BJ (cell line): ENCODE measurements around the gene HMCN2. TPM values are rescaled to one million over a fixed set of nuclear protein-coding genes. Genes with fewer than 3 reads are reported as not detected.

Experiments
- CTCF ChIA-PET: fragments of 350-600 bp; formaldehyde crosslinking; extraction: SDS; loops from one replicate; lab custom pipeline; 2021; ENCODE audit warnings: antibody characterized with exemption, inconsistent platforms; lab: Yijun Ruan, JAX
- POLR2A ChIA-PET: fragments of 300-600 bp; sonication (Branson Sonifier 250); formaldehyde crosslinking; extraction: SDS; loops from one replicate; lab custom pipeline; 2021; ENCODE audit warnings: antibody characterized with exemption; lab: Charles Lee
- DNase-seq: peaks from one replicate; pipeline ENCODE4 v3.0.0-alpha.2; 2011; ENCODE audit warnings: low read depth
- H3K27me3 ChIP-seq: 2 replicates; pipeline ENCODE4 v1.6.0; 2011; ENCODE audit warnings: low read length; ENCODE audit not compliant: control insufficient read depth, insufficient read depth
- H3K36me3 ChIP-seq: 2 replicates; pipeline ENCODE4 v1.5.1; 2011; ENCODE audit warnings: low read length; ENCODE audit not compliant: control insufficient read depth, insufficient read depth
- H3K4me3 ChIP-seq: 2 replicates; pipeline ENCODE4 v1.5.1; 2011; ENCODE audit warnings: low read depth, mild to moderate bottlenecking, control low read depth, low read length
- polyA plus RNA-seq: library from polyadenylated mRNA; depleted of rRNA; stranded (reverse); fragments of >200 nt; gene quantifications from 2 replicates; pipeline ENCODE4 v1.2.3, GENCODE V29; 2011
- TF ChIP-seq, protein P1 (sequence below): IDR thresholded peaks from 2 replicates; pipeline ENCODE4 v1.5.1; 2011; ENCODE audit warnings: low read depth, mild to moderate bottlenecking, control low read depth, inconsistent platforms, low read length, moderate library complexity; ENCODE audit not compliant: insufficient read depth

HMCN2 gene
- polyA plus RNA-seq, 1 experiment, result not detected

DNA sequence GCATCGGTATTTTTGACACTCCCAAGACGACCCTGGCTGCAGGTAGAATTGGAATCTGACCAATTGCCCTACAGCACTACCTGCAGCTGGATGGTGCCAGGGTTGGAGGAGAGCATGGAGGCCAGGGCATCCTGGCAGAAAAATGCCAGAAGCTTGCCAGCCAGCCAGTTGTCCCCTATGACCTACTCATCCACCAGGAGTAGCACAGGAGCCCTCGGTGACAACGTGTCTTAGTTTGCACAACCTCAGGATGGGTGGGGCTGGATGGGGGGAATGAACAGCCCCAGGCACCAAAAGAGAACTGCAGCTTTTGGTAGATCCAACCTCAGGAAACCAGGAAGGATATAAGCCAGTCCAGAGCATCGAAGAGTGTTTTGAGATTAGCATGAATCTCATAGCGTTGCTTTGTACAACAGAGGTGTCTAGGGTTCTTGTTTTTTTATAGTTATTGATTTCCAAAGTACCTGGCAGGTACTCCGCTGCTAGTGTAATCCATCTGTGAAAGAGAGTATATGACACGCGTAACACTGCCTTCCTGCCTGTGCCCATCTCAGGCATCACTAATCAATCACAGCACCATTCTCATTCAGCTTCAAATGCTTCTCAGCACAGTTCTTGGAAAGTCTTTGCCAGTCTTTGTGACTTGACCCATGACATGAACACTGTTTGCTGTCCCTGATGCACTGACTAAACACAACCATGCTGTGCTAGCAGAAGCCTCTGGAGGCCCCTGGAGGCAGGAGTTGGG is 142.5 kb downstream of the HMCN2 start:
- CTCF ChIA-PET, result no interaction called here
- no peaks in the 10 kb centered on the region for H3K36me3 ChIP-seq
- DNase-seq, result no peak
- H3K27me3 ChIP-seq, result peaks cover 2% of the 10 kb centered on the region
- TF ChIP-seq, protein P1, sequence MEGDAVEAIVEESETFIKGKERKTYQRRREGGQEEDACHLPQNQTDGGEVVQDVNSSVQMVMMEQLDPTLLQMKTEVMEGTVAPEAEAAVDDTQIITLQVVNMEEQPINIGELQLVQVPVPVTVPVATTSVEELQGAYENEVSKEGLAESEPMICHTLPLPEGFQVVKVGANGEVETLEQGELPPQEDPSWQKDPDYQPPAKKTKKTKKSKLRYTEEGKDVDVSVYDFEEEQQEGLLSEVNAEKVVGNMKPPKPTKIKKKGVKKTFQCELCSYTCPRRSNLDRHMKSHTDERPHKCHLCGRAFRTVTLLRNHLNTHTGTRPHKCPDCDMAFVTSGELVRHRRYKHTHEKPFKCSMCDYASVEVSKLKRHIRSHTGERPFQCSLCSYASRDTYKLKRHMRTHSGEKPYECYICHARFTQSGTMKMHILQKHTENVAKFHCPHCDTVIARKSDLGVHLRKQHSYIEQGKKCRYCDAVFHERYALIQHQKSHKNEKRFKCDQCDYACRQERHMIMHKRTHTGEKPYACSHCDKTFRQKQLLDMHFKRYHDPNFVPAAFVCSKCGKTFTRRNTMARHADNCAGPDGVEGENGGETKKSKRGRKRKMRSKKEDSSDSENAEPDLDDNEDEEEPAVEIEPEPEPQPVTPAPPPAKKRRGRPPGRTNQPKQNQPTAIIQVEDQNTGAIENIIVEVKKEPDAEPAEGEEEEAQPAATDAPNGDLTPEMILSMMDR, result no peak
- no peak overlapping the region for H3K4me3 ChIP-seq
- POLR2A ChIA-PET, result no interaction called here

DNA sequence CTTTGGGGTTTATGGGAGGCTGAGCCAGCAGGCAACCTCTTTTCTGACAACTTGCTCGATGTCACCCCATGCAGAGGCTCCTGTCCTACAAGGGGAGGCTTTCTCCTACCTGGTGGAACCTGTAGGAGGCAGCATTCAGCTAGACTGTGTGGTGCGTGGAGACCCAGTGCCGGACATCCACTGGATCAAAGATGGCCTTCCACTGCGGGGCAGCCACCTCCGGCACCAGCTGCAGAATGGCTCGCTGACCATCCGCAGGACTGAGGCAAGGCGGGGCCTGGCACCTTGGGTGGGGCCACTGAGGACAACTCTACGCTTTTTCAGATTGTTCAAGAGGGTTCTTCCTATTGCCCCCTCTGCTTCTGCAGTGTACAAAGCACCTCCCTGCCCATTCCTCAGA is 143.1 kb downstream of the HMCN2 start:
- TF ChIP-seq, protein P1, result no peak
- Histone ChIP-seq H3K4me3 (no peak overlapping the region), H3K27me3 (peaks cover 4% of the 10 kb centered on the region), H3K36me3 (no peaks in the 10 kb centered on the region)
- ChIA-PET POLR2A (no interaction called here), CTCF (no interaction called here)
- no peak for DNase-seq

DNA sequence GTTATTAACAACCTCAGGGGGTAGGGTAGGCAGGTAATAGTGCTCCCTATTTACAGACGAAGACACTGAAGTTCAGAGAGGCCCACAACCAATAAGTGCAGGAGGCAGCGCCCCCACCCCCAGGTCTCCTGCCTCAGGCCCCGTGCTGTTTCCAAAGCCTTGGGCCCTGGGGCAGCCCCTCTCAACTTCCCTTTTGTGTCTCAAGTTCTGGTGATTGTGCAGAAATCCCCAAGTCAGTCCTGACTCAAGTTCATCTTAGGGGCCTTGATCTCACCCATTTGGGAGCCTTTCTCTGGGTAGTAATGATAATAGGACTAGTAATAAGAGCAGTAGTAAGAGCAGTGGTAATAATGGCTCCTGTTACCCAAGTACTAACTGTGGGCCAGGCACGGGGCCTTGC is 143.7 kb downstream of the HMCN2 start:
- CTCF ChIA-PET, result no interaction called here
- Histone ChIP-seq H3K36me3 (no peaks in the 10 kb centered on the region), H3K4me3 (no peak overlapping the region), H3K27me3 (peaks cover 4% of the 10 kb centered on the region)
- POLR2A ChIA-PET, result no interaction called here
- no peak for DNase-seq
- TF ChIP-seq, protein P1, result no peak

DNA sequence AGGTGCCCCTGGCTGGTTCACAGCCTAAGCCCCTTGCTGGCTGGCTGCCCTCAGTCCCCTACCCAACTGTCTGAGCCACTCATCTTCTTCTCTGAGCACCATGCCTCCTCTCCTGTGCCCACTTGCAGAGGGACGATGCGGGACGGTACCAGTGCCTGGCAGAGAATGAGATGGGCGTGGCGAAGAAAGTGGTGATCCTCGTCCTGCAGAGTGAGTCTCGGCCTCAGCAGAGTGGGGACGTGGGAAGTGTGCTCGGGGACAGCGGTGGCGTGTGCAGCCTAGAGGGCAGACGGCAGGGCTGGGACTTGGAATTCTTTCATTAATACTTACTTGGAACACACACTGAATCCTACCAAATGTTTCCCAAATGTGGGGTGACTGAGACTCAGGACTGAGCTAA is 144.9 kb downstream of the HMCN2 start:
- ChIA-PET POLR2A (no interaction called here), CTCF (interaction anchor here (1.0 to 1.1 kb wide), 2 partner anchors 9 to 16 kb away, joined by 3 read pairs; no protein-coding TSS in a partner anchor)
- Histone ChIP-seq H3K27me3 (peaks cover 4% of the 10 kb centered on the region), H3K4me3 (no peak overlapping the region), H3K36me3 (no peaks in the 10 kb centered on the region)
- TF ChIP-seq, protein P1, result no peak
- DNase-seq, result no peak

DNA sequence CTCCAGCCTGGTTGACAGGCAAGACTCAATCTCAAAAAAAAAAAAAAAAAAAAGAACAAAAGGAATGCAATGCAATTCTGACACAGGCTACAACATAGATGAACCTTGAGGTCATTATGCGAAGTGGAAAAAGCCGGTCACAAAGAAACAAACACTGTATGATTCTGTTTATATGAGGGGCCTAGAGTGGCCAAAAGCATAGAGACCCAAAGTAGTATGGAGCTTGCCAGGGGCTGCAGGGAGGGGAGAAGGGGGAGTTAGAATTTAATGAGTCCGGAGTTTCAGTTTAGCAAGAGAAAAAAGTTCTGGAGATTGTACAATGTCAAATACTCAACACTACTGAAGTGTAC is 146.0 kb downstream of the HMCN2 start:
- DNase-seq, result no peak
- ChIA-PET POLR2A (no interaction called here), CTCF (interaction anchor here (1.0 to 1.1 kb wide), 2 partner anchors 8 to 15 kb away, joined by 3 read pairs; no protein-coding TSS in a partner anchor)
- TF ChIP-seq, protein P1, result no peak
- peaks cover 4% of the 10 kb centered on the region for H3K27me3 ChIP-seq
- no peak overlapping the region for H3K4me3 ChIP-seq
- H3K36me3 ChIP-seq, result no peaks in the 10 kb centered on the region
